NCI-H2227 (cell line): ENCODE data around the gene C6orf52.
A peak's percentile ranks its signal among the peaks of the same experiment; 100 is the strongest.
"Not testable (repeated sequence)": the region's sequence is repeated elsewhere in the genome, so short reads cannot be mapped to it uniquely, and the experiment has no call there.

ENCODE experiments used
- DNase-seq: peaks from one replicate; lab custom pipeline; 2025; ENCODE audit not compliant: unreplicated experiment; lab: John Stamatoyannopoulos, UW

C6orf52 gene

DNA sequence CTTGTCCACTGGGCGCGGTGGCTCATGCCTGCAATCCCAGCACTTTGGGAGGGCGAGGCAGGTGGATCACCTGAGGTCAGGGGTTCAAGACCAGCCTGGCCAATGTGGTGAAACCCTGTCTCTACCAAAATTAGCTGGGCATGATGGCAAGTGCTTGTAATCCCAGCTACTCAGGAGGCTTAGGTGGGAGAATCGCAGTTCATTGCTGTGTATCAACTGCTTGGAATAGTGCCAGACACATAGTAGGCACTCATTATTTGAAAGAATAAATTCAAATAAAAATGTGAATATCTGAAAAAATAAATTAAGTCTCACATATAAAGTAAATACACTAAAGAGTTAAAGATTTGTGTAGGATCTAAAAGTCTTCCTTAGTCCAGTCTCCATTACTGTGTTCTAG lies 2.2 kb upstream of the C6orf52 start:
- DNase-seq = no peak

DNA sequence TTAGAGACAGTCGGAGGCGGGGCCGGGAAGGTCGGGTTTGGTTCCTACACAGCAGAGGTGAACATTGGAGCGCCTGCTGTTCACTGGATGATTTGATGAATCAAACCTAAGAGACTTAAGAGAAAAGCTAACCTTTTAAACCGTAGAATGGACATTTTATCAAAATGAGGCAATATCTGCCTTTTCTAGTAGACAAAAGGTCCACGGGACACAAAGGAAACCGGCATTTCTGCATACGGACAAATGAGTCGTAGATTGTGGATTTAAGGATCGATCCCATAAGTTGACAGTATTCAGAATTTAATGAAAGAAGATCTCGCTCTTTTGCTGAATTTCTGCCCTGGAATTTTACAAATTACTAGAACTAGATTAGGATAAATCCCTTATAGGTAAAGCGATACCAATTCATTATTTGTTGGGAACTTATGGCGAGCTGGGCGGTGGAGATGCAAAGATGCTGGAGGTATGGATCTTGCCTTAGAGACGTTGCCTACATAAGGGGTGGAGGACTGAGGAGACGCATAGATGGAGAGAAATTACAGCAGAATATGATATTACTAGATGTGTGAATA lies 756 bp upstream of the C6orf52 start:
- peak; percentile 14 for DNase-seq

DNA sequence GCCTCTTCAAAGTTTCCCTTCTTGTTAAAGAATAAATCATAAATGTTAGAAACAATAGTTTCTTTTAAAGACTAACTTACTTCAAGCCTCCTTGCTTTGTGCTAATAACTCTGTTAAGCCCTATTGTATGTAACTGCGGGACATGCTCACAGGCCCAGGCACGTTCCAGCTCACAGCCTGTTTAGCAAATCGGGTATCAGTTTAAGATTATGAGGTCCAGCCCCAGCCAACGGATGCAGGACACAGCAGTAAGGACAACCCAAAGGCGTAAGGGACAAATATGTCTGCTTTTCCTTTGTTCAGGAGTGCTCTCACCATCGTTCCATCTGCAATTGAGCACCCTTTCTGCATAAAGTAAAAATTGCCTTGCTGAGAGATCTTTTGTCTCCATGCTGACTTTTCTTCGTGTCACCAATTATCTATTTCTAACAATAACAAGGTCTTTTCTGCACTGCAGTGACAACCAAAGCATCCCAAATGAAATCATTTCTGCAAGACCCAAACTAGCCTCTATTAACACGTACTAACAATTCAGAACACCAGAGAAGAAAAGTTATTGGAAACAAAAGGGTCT lies 1.4 kb downstream of the C6orf52 start:
- no peak for DNase-seq

DNA sequence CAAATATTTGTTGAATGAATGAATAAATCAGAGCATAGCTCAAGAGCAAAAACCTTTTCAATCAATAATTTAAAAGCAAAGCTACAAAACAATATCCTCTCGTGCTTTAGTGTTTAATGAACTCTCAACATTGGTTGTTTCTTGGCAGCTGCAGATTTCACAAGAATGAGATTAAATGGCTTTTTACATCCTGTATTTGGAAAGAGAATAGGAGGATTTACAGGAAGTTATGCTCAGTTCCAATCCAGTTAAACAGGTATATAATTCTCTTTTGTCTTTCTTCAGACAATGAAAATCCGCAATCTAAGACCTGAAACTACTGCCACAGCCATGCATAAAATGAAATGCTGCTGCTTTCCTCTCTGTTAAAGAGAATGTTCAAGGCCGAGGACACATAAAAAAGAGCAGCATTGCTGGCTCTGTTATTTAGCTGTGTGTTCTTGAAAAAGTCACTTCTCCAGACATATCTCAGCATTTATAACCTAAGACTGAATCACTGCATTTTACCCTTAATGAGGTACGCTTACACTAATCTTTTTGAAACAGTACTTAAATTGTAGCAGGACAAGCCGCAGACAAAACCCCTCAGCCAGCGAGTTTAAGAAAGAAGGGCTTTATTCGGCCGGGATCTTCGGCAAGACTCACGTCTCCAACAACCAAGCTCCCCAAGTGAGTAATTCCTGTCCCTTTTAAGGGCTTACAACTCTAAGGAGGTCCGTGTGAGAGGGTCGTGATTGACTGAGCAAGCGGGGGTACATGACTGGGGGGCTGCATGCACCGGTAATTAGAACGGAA lies 3.6 kb downstream of the C6orf52 start:
- no peak for DNase-seq

DNA sequence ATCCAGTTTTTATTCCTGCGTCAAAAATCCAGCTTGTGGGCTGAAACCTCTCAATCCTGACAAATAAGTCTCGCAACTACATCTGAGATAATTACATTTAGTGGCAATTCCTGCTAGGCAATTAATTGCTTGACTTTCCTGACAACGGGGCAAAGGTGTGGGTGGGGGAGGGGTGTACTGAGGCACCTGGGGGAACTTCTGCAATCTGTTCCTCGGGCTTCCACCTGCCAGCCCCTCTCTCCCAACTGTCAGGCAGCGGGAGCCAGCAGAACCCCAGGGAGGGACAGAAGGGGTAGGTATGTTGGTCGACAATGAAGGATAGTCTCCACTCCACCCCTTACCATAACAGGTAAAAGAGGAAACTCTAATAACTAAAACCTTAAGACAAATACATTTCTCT lies 6.8 kb downstream of the C6orf52 start:
- DNase-seq = no peak

DNA sequence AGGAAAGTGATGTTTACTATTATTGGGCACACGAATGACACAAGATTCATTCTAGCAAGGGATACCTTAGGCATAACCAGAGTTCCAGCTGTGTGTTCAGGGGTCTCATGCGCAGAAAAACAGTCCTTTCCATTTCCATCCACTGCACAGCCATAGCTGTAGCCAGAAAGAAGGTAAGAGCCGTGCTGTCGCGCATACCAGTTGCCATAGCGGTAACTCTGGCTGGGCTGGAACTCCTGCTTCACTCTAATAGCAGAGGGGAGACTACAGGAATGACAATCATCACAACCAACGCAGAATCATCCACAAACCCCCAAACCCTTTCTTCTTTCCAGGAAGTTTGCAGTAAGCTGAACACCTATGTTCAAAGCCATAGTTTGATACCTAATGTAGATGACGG lies 7.5 kb downstream of the C6orf52 start:
- DNase-seq = no peak

DNA sequence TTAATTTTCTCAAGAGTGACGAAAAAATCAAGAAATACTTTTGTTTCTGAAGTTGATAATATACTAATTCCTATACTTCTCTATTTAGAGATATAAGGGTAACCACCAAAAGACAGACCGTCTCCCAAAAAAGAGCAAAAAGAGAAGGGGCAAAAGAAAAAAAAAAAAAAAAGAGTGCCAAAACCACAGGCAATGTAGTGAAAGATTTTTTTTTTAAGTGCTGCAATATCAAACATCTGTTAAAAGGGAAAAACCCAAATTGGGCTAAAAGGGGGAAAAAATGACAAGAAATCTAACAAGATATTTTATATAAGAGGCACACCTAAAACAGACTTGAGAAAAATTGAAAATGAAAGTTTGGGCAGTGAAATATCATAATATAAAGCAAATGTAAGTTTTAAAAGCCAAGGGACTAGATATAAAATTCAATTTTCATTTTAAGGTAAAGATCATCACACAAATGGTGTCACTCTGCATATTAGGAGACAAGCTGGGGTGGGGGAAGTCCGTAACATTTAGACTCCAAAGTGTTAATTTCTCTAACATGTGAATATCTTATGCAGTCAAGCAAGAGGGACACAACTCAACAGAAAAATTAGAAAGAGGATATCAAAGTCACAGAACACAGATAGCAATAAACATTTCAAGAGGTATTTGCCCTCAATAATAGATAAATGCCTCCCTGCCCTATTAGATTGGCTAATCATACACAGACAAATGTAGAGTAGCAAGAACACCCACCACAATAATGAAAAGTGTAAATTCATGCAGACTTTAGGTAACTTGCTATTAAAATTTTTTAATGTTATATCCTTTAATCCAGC lies 9.1 kb downstream of the C6orf52 start:
- DNase-seq = no peak

DNA sequence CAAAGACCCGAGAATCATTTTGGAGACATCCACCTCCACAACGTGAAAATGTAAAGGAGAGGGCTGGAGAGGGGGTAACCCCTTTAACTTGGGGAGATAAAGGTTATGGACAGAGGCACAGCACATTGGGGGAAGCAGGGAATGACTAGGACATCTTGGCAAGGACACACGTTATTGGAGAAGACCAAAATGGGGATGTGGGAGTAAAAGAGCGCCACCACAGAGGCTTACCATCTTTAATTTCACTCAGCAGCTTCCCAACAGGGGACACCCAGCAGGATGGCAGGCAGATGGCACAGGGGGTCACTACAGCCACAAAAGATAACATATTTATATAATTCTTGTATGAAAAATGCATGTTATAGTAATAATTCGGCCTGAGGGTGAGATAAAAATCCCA lies 9.8 kb downstream of the C6orf52 start:
- DNase-seq = no peak

DNA sequence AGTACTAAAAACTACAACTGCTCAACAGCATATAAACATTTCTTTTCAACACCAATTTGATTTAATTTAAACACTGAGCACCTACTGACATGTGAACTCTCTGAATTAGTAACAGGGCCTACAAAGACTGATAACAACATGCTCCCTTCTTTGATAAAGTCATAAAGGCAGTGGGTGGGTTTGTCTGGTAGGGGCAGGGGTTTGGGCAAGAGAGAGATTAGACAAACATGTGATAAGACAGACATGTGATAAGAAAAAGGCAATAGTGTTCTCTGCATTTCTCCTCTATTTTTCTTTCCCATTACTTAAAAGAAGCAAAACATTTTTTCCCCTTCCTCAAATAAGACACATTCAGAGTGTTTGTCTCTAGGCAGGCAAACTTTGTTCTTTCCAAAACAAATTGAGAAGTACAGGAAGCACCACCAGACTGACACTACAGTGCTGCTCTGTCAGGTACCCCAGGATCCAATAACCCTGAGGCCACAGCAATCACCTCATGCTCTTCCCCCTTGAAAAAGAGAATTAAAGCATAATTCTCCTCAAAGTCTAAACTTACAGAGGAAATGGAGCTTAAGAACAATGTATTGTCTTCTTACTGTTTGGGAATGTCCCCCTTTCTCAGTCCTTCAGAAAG lies 11.9 kb downstream of the C6orf52 start:
- DNase-seq = no peak

DNA sequence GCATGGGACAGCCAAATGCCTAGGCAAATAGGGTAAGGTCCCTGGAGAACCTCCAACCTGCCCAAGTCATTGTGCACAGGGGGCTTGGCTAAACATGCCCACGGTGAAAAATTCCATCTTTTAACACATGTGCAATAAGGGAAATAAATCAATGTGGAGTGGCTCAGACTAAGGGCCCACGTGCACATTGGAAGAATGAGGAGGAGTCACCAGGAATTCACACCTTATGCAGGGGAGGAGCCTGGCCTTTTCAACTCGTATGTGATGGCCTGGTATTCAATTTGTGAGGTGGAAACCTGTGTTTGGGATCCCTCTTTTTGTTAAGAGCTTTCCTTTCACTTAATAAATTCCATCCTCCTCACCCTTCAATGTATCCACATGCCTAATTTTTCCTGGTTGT lies 12.6 kb downstream of the C6orf52 start:
- DNase-seq = no peak

DNA sequence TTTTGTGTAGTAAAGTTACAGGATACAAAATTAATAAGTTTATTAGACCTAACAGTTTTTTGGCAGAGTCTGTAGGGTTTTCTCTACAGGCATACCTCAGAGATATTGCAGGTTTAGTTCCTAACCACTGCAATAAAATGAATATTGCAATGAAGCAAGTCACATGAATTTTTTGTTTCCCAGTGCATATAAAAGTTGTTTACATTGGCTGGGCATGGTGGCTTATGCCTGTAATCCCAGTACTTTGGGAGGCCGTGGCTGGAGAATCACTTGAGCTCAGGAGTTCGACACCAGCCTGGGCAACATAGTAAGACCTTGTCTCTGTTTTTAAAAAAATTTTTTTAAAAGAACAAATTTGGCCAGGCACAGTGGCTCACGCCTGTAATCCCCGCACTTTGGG lies 16.0 kb downstream of the C6orf52 start:
- DNase-seq = no peak

DNA sequence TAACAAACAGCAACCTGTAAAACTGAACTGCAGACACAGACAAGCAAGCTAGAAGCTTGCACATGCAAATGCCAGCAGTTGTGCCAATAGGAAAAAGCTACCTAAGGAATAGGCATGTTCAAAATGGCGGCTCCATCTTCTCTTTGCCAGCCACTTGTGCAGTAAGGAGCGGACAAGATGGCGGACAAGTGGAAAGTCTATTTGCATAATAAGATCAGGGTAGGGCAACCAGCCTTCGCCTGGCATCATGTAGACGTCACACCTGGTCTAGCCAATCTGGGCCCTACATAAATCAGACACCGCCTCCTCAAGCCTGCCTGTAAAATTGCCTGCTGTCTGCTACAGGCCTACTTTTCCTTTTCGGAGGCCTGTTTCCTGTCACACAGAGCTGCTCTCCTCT lies 18.0 kb downstream of the C6orf52 start:
- DNase-seq = no peak

DNA sequence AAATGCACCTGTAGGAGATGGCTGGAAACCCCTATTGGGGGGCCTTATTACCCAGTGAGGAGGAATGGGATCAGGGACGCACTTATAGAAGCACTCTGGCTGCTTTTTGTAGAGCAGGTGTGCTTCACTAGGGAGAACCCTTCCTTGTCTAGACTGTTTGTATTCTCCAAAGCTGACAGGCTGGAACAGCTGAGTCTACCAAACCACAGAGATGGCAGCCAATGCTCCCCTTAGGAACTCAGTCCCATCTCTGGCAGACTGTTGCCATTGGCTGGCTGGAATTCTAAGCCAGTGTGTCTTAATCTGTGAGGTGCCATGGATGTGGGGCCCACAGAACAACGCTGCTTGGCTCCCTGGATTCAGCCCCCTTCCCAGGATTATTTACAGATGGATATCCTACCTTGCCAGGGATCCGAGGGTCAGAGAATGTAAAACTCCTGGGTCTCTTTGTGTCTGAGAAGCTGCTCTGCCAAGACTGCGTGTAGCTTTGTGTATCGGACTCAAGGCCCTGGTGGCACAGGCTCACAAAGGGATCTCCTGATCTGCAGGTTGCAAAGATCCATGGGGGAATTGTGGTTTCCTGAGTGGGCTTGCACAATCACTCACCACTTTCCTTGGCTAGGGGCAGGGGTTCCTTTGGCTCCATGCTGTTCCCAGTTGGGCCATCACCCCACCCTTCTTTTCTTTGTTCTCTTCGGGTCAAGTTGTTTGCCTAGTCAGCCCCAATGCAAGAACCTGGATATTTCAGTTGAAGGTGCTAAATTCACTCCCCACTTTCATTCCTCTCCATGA lies 26.1 kb downstream of the C6orf52 start:
- no peak for DNase-seq

DNA sequence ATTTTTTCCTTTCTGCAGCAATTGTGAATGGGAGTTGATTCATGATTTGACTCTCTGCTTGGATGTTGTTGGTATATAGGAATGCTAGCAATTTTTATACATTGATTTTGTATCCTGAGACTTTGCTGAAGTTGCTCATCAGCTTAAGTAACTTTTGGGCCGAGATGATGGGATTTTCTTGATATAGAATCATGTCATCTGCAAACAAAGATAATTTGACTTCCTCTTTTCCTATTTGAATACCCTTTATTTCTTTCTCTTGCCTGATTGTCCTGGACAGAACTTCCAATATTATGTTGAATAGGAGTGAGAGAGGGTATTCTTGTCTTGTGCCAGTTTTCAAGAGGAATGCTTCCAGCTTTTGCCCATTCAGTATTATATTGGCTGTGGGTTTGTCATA lies 28.8 kb downstream of the C6orf52 start:
- DNase-seq = not testable (repeated sequence)

DNA sequence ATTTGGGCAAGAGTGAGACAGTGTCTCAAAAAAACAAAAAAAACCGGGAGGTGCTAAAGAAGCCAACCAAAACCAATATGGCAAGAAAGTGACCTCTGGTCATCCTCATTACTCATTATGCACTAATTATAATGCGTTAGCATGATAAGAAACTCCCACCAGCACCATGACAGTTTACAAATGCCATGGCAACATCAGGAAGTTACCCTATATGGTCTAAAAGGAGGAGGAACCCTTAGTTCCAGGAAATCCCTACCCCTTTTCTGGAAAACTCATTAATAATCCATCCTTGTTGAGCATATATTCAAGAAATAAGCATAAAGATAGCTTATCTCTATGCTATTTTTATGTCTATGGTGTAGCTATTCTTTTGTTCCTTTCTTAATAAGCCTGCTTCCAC lies 31.7 kb downstream of the C6orf52 start:
- DNase-seq = no peak

DNA sequence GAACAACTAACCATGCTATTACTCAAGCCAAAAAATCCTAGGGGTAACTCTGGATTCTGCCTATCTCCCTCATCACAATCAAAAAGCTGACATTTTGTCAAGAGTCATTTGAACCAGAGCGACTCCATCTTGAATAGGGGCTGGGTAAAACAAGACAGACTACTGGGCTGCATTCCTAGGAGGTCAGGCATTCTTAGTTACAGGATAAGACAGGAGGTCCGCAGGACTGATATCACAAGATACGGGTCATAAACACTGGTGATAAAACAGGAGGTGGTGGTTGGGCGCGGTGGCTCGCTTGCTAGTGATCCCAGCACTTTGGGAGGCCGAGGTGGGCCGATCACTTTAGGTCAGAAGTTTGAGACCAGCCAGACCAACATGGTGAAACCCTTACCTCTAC lies 32.2 kb downstream of the C6orf52 start:
- no peak for DNase-seq

DNA sequence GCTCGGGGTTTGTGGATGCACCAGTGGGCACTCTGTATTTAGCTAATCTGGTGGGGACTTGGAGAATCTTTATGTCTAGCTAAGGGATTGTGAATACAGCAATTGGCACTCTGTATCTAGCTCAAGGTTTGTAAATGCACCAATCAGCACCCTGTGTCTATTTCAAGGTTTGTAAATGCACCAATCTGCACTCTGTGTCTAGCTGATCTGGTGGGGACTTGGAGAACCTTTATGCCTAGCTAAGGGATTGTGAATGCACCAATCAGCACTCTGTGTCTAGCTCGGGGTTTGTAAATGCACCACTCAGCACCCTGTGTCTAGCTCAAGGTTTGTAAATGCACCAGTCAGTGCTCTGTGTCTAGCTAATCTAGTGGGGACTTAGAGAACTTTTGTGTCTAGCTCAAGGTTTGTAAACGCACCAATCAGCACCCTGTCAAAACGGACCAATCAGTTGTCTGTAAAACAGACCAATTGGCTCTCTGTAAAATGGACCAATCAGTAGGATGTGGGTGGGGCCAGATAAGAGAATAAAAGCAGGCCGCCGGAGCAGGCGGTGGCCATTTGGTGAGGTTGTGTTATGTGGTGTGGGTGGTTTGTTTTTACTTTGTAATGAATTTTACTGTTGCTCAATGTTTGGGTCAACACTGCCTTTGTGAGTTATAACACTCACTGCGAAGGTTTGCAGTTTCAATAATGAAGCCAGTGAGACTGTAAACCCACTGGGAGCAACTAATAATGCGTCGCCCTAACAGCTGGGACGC lies 33.8 kb downstream of the C6orf52 start:
- not testable (repeated sequence) for DNase-seq

DNA sequence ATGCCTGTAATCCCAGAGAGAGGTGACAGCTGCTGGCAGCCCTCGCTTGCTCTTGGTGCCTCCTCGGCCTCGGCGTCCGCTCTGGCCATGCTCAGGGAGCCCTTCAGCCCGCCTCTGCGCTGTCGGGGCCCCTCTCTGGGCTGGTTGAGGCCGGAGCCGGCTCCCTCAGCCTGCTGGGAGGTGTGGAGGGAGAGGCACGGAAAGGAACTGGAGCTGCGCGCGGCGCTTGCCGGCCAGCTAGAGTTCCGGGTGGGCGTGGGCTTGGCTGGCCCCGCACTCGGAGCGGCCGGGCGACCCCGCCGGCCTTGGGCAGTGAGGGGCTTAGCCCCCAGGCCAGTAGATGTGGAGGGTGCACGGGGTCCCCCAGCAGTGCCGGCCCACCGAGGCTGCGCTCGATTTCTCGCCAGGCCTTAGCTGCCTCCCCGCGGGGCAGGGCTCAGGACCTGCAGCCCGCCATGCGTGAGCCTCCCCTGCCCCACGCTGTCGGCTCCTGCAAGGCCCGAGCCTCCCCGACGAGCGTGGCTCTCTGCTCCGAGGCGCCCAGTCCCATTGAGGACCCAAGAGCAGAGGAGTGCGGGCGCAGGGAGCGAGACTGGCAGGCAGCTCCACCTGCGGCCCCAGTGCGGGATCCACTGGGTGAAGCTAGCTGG lies 34.6 kb downstream of the C6orf52 start:
- no peak for DNase-seq
